NOMO-1 (cell line): ENCODE results near the gene LHPP.
A peak's percentile ranks its signal among the peaks of the same experiment; 100 is the strongest.

Source experiments
- DNase-seq, 2 experiments: peaks; one replicate each; lab custom pipeline; 2025; ENCODE audit not compliant: unreplicated experiment in 2 of 2; lab: John Stamatoyannopoulos, UW

LHPP gene

DNA sequence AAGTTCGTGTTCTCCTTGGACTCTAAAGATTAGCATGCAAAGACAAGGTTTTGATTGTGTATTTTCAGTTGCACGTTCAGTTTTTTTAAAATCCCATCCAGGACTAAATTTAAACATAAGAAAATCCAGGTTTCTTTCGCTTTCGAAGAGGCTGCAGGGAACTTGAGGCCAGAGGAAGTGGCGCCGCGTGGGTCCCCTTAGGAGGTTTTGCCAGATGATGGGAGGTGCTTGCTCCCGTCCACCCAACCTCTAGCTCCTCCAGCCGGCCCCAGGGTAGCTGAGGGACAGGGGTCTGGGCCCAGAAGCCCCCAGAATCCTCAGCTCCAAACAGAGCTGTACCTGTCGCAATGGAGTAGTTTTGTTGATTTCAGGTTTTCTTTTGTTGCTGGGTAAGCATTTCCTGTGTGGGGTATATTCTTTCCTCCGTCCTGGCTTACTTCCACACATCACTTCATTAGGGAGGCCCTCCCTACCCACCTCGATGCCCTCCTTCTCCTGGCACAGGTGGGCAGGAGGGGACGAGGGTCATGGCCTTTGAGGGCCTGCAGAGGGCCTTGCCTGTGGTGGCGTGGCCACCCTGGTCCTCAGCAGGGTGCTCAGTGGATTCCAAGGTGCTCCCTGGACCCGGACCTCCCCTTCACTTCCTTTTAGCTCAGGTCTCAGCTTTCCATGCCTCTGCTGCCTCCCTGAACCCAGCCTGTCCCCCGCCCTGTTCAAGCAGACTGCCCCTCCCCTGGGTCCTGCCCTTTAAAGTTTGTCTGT, 32.6 kb downstream of the LHPP start:
- peak; percentile 11 to 55 for DNase-seq

DNA sequence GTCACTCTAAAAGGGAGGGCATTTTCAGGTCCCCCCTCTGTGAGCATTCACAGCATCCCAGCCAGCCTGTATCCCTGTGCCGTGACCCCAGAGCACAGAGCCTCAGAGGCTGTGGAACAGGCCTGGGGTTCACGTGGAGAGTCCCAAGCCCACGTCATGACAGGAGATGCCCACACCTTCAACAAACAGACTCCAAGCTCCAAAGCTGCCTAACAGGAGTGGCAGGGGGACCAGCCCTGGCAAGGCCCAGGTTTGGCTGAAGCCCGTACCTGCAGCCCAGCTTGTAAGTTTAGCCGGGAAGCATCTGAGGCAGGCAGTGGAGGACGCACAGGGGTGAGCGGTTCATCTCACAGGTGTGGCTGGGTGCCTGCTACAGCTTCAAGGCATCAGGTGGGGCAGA, 33.5 kb downstream of the LHPP start:
- DNase-seq: no peak

DNA sequence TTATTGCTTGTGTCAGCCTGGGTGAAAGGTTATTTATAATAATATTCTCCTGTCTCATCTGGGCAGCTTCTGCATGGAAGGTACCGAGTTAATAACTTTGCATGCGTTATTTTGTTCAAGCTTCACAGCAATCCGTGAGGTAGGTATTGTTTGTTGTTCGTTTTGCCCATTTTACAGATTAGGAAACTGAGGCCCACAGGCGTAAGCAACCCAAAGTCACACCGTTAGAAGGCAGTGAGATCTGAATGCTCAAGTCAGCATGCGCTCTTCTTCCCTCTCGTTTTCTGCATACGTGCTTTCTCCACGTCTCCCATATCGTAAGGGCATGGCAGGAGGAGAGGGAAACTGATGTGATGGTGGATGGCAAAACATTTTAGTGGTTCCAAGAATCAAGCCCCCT, 34.1 kb downstream of the LHPP start:
- no peak for DNase-seq

GRCh38 chr10:124496150-124496549, 34.5 kb downstream of the LHPP start:
- no peak for DNase-seq

GRCh38 chr10:124496620-124497019, 35.0 kb downstream of the LHPP start:
- DNase-seq: no peak

DNA sequence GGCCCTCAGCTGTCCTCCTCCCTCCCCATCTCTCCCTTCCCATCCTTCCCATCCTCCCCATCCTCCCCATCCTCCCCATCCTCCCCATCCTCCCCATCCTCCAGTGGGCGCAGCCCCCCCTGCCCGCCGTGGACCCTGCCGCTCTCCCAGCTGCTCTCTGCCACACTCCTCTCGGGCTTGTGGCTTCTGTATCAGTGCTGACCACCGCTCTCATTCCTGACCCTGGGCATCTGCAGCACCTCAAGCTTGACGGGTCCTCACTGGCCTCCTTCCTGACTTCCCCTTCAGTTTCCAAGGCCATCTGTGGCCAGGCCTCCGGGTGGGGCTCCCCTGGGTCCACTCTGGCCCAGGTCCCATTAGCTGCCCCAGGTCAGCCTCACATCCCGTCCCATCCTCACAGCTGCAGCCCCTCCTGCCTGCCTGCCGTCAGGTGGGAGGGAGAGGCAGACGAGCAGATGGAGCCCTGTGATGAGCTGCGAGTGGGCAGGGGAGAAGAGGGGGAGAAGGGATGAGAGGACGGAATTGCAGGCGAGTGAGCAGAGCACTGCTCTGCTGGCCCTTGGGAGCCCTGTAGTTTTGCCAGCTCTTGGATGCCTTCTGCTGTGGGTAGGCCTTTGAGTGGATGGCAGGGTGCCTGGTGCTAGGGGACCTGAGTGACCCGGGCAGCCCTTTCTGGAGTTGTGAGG, 35.7 kb downstream of the LHPP start:
- DNase-seq: no peak

DNA sequence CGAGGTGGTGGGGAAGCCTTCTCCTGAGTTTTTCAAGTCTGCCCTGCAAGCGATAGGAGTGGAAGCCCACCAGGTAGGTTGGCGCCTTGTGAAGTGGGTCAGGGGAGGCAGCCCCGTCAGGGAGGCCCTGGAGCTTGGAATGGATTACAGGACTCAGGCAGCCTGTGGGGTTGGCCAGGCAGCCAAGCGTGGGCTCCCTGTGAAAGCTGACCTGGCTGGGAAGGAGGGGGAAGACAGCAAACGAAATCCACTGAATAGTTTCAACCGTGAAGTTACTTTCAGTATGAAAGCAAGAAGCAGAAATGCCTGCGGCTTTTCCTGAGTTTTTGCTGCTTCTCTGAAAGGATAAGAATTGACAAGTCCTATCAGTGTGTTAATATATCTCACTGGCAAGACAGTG, 36.4 kb downstream of the LHPP start:
- no peak for DNase-seq

GRCh38 chr10:124500757-124501156, 39.1 kb downstream of the LHPP start:
- DNase-seq: no peak

DNA sequence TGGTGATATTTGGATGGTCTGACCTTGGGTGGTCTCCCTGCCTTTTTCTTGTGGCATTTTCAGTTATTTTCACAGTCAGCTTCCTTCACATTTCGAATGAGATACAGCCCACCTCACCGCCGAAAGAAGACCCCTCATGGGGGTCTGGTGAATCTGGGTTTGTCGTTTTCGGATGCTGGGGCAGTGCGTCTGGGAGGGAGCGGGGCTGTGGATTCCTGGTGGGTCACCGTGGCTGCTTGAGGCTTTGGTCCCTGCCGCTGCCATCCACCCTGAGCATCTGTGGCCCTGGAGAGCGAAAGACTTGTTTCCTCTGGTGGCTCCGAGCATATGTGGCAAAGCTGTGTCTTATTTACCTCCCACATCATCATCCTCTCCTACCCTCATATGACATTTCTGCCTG, 43.1 kb downstream of the LHPP start:
- DNase-seq: no peak

GRCh38 chr10:124505279-124505678, 43.7 kb downstream of the LHPP start:
- no peak for DNase-seq

GRCh38 chr10:124508070-124508667, 46.5 kb downstream of the LHPP start:
- no peak for DNase-seq

DNA sequence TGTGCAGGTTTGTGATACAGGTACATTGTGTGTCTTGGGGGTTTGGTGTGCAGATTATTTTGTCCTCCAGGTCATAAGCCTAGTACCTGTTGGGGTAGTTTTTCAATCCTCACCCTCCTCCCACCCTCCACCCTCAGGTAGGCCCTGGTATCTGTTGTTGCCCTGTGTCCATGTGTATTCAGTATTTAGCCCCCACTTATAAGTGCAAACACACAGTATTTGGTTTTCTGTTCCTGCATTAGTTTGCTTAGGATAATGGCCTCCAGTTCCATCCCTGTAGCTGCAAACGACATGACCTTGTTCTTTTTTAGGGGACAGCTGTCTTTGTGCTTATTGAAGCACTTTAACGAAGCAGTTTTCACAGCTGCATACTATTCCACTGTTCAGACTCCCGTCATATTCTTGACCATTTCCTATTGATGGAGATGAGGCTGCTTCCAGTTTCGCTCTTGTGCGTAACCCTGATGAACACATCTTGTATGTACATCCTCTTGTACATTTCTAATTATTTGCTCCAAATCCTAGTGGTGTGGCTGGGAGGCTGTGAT, 47.4 kb downstream of the LHPP start:
- DNase-seq: no peak

- no peak for DNase-seq
Observed at GRCh38 chr10:124509880-124510632, 48.4 kb downstream of the LHPP start.

- no peak for DNase-seq
Observed at GRCh38 chr10:124510759-124511158, 49.1 kb downstream of the LHPP start.

- no peak for DNase-seq
Observed at GRCh38 chr10:124511205-124512039, 49.8 kb downstream of the LHPP start.

DNA sequence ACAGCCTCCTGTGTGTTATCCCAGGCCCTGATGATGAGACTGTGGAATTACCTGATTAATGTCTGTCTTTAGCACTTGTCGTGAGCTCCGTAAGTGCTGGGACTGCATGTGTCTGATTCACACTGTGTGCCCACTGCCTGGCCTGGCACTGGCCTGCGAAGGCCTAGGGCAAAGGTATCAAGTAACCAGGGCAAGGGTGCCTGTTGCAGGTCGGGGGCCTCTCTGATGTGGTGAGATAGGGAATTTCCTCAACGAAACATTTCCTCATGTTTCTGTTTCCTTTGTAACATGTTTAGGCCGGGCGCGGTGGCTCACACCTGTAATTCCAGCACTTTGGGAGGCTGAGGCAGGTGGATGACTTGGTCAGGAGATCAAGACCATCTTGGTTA, 50.4 kb downstream of the LHPP start:
- no peak for DNase-seq

DNA sequence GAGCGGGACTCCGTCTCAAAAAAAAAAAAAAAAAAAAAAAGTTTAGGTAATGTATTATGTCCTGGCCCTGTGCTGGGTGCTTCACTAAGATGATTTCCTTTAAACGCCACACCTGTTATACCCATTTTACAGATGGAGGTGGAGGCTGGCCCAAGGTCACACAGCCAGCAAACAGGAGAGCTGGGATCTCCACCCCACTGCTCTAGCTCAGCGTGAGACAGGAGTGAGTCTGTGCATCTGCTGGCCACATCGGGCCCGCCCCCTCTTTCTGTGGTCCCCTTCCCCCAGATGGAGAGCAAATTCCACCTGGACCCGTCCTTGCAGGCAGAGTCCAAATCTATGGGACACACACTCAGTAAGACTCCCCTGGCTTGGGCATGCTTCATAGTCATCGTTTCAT, 51.0 kb downstream of the LHPP start:
- no peak for DNase-seq

DNA sequence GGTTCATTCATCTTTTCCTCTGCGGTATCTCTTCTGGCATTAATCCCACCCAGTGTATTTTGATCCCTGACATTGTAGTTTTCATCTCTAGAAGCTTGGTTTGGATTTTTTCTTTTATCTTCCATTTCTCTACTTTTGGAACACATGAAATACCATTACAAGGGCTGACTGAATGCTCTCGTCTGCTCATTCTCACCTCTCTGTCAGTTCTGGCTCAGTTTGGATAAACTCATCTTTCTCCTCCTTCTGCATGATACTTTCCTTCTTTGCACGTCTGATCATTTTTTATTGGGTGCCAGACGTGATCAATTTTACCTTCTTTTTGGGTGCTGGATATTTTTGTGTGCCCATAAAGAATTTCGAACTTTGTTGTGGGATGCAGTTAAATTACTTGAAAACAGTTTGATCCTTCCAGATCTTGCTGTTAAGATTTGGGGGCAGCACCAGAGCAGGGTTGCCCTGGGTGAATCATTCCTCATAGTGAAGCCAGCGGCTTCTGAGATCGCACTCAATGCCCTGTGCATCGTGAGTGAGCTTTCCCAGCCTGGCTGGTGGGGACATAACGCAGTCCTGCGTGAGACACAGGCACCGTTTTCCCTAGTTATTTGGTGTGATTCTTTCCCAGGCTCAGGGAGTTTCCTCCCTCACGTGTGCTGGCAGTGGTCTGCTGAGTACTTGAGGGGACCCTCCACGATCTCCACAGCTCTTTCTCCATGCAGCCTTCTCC, 53.8 kb downstream of the LHPP start:
- DNase-seq: no peak

DNA sequence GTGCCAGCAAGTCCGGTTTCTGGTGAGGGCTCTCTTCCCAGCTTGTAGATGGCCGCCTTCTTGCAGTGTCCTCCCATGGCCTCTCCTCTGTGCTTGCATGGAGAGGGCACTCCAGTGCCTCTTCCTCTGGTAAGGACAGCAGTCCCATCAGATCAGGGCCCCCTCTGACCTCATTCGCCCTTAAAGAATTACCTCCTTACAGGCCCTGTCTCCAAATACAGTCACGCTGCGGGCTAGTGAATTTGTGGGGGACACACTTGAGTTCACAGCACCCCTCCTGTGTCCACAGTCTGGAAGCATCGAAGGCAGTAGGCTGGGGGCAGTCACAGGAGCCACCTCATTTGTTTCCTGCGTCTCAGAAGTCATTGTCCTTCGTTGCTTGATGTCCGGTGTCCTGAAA, 54.6 kb downstream of the LHPP start:
- no peak for DNase-seq
